ENCODE results near the gene DDTL.

DNA sequence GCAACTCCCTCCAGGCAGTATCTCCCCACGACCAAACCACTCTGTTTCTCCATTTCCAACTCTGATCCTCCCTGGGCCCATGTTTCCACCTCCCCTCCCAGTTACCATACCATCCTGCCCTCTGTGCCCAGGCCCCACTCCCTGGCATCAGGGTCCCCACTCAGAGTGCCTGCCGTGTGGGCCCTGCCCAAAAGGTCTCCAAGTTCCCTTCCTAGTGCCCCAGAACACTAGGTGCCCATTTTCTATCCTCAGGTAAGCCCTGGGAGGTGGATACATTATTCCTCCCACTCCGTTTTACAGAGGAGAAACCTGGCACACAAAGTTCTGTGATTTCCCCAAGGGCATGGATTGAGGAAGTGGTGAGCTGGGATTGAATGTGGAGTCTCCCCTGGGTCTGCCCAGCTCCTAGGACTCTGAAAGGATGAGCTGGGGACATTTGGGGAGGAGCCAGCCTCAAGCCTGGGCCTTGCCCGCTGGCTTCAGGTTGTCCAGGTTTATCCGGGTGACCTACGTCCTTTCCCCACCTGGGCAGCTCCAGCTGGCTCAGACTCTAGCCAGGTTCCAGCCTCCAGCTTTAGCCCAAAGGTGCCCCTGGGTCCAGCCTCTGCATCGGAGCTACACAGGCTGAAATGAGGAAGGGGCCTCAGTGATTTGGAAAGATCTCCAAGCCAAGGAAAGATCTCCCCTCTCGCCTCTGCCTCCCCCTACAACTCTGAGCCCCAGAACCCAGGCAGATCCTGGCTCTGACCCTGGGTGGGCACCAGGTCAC lies 40.7 kb downstream of the DDTL start:
- TF ChIP-seq POLR2A (IDR thresholded peaks at IDR 0.05; ENCODE audit: low read length) (no peak), GATA1 (IDR thresholded peaks at IDR 0.05; ENCODE audit: low read depth, low read length) (no peak)
